ENCODE data around the gene SCD. TPM values are rescaled to one million over a fixed set of nuclear protein-coding genes. Genes with fewer than 3 reads are reported as not detected.

The SCD gene
- total RNA-seq (2014; rRNA removed; shearing (Covaris generic)): 781 and 816 TPM in 2 replicates
- 325 and 338 TPM in 2 replicates for polyA plus RNA-seq (2016; fragmentation: Nextera tagmentation; extraction: Ambion mirVana)
- long read RNA-seq, full-length matches to known transcripts: 8 of 38 reads
- long read RNA-seq, partial matches to known transcripts: 2 of 38 reads
- long read RNA-seq, other reads (novel, unspliced or antisense): 28 of 38 reads

- DNase-seq (ENCODE audit: low spot score): peak; percentile 99
- Histone ChIP-seq H3K27ac (ENCODE audit: low read depth) (peak within 1 kb of the TSS; percentile 94), H3K27me3 (ENCODE audit: insufficient read depth) (no peaks in the 10 kb centered on the region), H3K4me3 (peak within 1 kb of the TSS; percentile 100), H2AFZ (no peak within 1 kb of the TSS), H4K20me1 (replicated peaks; ENCODE audit: insufficient read depth) (peaks cover 42% of the 10 kb centered on the region), H3K4me2 (peak within 1 kb of the TSS; percentile 99), H3K36me3 (ENCODE audit: insufficient read depth) (peaks cover 39% of the 10 kb centered on the region), H3F3A (replicated peaks; ENCODE audit: low read depth) (peaks cover 24% of the 10 kb centered on the region), H3K9me2 (ENCODE audit: insufficient read depth) (no peaks in the 10 kb centered on the region), H3K79me2 (replicated peaks; ENCODE audit: insufficient read depth) (peaks cover 64% of the 10 kb centered on the region), H3K4me1 (ENCODE audit: insufficient read depth) (peaks cover 54% of the 10 kb centered on the region)
- Mint-ChIP-seq H3K27me3 (ENCODE audit: insufficient read depth, low read depth, poor library complexity) (peaks cover 14% of the 10 kb centered on the region), H3K36me3 (ENCODE audit: low read depth) (peaks cover 45% of the 10 kb centered on the region), H3K4me1 (peaks cover 54% of the 10 kb centered on the region), H3K4me3 (peak within 1 kb of the TSS; percentile 92), H3K27ac (peak within 1 kb of the TSS; percentile 92), H3K9me3 (no peaks in the 10 kb centered on the region)
- peak; percentile 70 for TF ChIP-seq POLR2AphosphoS5 (IDR thresholded peaks at IDR 0.05; ENCODE audit: low read depth)
- no peak for TF ChIP-seq EZH2 (IDR thresholded peaks at IDR 0.05; ENCODE audit: low read depth, unreplicated experiment)
- TF ChIP-seq, protein P1, sequence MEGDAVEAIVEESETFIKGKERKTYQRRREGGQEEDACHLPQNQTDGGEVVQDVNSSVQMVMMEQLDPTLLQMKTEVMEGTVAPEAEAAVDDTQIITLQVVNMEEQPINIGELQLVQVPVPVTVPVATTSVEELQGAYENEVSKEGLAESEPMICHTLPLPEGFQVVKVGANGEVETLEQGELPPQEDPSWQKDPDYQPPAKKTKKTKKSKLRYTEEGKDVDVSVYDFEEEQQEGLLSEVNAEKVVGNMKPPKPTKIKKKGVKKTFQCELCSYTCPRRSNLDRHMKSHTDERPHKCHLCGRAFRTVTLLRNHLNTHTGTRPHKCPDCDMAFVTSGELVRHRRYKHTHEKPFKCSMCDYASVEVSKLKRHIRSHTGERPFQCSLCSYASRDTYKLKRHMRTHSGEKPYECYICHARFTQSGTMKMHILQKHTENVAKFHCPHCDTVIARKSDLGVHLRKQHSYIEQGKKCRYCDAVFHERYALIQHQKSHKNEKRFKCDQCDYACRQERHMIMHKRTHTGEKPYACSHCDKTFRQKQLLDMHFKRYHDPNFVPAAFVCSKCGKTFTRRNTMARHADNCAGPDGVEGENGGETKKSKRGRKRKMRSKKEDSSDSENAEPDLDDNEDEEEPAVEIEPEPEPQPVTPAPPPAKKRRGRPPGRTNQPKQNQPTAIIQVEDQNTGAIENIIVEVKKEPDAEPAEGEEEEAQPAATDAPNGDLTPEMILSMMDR (conservative IDR thresholded peaks at IDR 0.05; ENCODE audit: low read depth in 2 of 2): no peak
- TF ChIP-seq STAT1 (IDR thresholded peaks at IDR 0.05; ENCODE audit: unreplicated experiment): no peak
- no peak for TF ChIP-seq JUNB (IDR thresholded peaks at IDR 0.05; ENCODE audit: unreplicated experiment)
- TF ChIP-seq REST (IDR thresholded peaks at IDR 0.05; ENCODE audit: unreplicated experiment): no peak
- no peak for TF ChIP-seq NANOG (IDR thresholded peaks at IDR 0.05; ENCODE audit: borderline replicate concordance)
- TF ChIP-seq CREB1 (CRISPR knock-in tag; IDR thresholded peaks at IDR 0.05; ENCODE audit: low read depth): no peak
- no peak for TF ChIP-seq ZNF114 (CRISPR knock-in tag; IDR thresholded peaks at IDR 0.05)
- TF ChIP-seq ETS1 (IDR thresholded peaks at IDR 0.05): peak; percentile 48; the same call in 1 of the 2 replicates
- TF ChIP-seq EZH2phosphoT487 (IDR thresholded peaks at IDR 0.05; ENCODE audit: unreplicated experiment): no peak
- TF ChIP-seq, protein P2, sequence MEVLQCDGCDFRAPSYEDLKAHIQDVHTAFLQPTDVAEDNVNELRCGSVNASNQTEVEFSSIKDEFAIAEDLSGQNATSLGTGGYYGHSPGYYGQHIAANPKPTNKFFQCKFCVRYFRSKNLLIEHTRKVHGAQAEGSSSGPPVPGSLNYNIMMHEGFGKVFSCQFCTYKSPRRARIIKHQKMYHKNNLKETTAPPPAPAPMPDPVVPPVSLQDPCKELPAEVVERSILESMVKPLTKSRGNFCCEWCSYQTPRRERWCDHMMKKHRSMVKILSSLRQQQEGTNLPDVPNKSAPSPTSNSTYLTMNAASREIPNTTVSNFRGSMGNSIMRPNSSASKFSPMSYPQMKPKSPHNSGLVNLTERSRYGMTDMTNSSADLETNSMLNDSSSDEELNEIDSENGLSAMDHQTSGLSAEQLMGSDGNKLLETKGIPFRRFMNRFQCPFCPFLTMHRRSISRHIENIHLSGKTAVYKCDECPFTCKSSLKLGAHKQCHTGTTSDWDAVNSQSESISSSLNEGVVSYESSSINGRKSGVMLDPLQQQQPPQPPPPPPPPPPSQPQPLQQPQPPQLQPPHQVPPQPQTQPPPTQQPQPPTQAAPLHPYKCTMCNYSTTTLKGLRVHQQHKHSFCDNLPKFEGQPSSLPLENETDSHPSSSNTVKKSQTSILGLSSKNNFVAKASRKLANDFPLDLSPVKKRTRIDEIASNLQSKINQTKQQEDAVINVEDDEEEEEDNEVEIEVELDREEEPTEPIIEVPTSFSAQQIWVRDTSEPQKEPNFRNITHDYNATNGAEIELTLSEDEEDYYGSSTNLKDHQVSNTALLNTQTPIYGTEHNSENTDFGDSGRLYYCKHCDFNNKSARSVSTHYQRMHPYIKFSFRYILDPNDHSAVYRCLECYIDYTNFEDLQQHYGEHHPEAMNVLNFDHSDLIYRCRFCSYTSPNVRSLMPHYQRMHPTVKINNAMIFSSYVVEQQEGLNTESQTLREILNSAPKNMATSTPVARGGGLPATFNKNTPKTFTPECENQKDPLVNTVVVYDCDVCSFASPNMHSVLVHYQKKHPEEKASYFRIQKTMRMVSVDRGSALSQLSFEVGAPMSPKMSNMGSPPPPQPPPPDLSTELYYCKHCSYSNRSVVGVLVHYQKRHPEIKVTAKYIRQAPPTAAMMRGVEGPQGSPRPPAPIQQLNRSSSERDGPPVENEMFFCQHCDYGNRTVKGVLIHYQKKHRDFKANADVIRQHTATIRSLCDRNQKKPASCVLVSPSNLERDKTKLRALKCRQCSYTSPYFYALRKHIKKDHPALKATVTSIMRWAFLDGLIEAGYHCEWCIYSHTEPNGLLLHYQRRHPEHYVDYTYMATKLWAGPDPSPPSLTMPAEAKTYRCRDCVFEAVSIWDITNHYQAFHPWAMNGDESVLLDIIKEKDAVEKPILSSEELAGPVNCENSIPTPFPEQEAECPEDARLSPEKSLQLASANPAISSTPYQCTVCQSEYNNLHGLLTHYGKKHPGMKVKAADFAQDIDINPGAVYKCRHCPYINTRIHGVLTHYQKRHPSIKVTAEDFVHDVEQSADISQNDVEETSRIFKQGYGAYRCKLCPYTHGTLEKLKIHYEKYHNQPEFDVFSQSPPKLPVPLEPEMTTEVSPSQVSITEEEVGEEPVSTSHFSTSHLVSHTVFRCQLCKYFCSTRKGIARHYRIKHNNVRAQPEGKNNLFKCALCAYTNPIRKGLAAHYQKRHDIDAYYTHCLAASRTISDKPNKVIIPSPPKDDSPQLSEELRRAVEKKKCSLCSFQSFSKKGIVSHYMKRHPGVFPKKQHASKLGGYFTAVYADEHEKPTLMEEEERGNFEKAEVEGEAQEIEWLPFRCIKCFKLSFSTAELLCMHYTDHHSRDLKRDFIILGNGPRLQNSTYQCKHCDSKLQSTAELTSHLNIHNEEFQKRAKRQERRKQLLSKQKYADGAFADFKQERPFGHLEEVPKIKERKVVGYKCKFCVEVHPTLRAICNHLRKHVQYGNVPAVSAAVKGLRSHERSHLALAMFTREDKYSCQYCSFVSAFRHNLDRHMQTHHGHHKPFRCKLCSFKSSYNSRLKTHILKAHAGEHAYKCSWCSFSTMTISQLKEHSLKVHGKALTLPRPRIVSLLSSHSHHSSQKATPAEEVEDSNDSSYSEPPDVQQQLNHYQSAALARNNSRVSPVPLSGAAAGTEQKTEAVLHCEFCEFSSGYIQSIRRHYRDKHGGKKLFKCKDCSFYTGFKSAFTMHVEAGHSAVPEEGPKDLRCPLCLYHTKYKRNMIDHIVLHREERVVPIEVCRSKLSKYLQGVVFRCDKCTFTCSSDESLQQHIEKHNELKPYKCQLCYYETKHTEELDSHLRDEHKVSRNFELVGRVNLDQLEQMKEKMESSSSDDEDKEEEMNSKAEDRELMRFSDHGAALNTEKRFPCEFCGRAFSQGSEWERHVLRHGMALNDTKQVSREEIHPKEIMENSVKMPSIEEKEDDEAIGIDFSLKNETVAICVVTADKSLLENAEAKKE (CRISPR knock-in tag; IDR thresholded peaks at IDR 0.05): no peak
- peak; percentile 86 for ATAC-seq
Observed at GRCh38 chr10:100346765-100347567, at the start of gene SCD. SCD (plus strand) TSS chr10:100347233; CDS start chr10:100347505, 272 bp downstream.

All from GM23338 (cell line).